Measurements from ENCODE around the gene OR5C1. TPM values are rescaled to one million over a fixed set of nuclear protein-coding genes. Genes with fewer than 3 reads are reported as not detected.

OR5C1 gene
- total and polyA plus RNA-seq, 2 of the 13 experiments (the other 11 are each of a cell fraction or from before 2014, with no cell fraction given) = not detected

DNA sequence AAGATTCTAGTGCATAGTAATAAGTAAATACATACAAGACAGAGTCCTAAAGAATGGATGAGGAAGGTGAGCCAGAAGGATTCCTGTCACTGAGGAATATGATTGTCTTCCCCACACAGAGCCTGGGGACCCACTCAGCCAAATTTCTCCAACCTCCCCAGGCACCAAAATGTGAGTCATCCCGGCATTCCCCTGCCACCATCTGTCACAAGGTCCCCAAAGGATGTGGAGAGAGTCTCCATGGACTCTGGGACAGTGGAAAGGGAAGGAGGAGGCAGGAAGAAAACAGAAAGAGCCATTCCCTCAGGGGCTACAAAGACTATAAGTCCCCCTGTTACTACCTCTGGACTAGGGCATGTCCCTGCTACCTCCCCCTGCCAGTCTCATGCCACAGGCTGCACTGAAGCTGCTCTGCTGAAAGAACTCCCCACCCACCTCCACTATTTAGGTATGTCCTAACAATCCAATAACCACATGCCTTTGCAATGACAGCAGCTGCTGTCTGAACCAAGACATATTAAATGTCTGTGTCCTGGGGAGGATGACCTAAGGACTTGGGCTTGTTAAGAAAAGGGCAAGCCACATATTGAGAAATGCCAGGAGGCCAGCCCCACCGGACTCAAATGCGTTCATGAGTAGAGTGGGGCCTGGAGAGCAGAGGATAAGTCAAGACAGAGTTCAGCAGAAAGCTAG, 10.7 kb upstream of the OR5C1 start:
- no peak overlapping the region for H3K4me2 ChIP-seq (ENCODE audit: low read depth, low read length)
- H3K27ac ChIP-seq (ENCODE audit: extremely low read length, insufficient read depth, low read length) = no peak overlapping the region
- H3K4me1 ChIP-seq (ENCODE audit: insufficient read depth, low read length) = no peaks in the 10 kb centered on the region
- POLR2A ChIA-PET = no interaction called here
- ATAC-seq (no peak), FAIRE-seq (no peak), DNase-seq (ENCODE audit: low spot score) (no peak)
- no peaks in the 10 kb centered on the region for H4K20me1 ChIP-seq (ENCODE audit: insufficient read depth, low read length)
- CTCF ChIA-PET (ENCODE audit: low intra/inter-chr PET ratio, low total read pairs) = no interaction called here
- intact Hi-C loops (cut with micrococcal nuclease; ENCODE audit: unreplicated experiment) = no loop called here
- H3K4me3 ChIP-seq (replicated peaks in 1 of 3; ENCODE audit: insufficient read depth in 1 of 3, low read depth in 2 of 3, low read length in 3 of 3) = no peak overlapping the region
- H3K27me3 ChIP-seq (ENCODE audit: control insufficient read depth in 1 of 2, insufficient read depth in 2 of 2, low read length in 2 of 2) = peaks cover 0 to 7% of the 10 kb centered on the region in 2 experiments; a peak in 2 of 5 replicates
- no peak overlapping the region for H3K9ac ChIP-seq (ENCODE audit: insufficient read depth, low read depth, low read length)
- no peak overlapping the region for H2AFZ ChIP-seq (ENCODE audit: low read length)
- no TSS peak for BruUV-seq (replicated peaks)
- H3K9me3 ChIP-seq (ENCODE audit: low read length) = no peaks in the 10 kb centered on the region
- H3K79me2 ChIP-seq (ENCODE audit: insufficient read depth, low read length) = no peaks in the 10 kb centered on the region
- WGBS (ENCODE audit: low lambda C conversion rate) = 6% methylated on average over 3 of the region's 3 CpGs
- TF ChIP-seq JUN (CRISPR knock-in tag; IDR thresholded peaks at IDR 0.05) (no peak), ZNF776 (CRISPR knock-in tag; IDR thresholded peaks at IDR 0.05) (no peak), PAXIP1 (CRISPR knock-in tag; conservative IDR thresholded peaks at IDR 0.05) (no peak), CEBPB (IDR thresholded peaks at IDR 0.05; ENCODE audit: borderline replicate concordance, low read depth, low read length) (no peak), ZNF235 (CRISPR knock-in tag; IDR thresholded peaks at IDR 0.05; ENCODE audit: borderline replicate concordance) (no peak), MAFK (conservative IDR thresholded peaks at IDR 0.05 in 1 of 2, IDR thresholded peaks at IDR 0.05 in 1 of 2; ENCODE audit: low read length in 2 of 2) (no peak), KAT7 (CRISPR knock-in tag; IDR thresholded peaks at IDR 0.05; ENCODE audit: borderline replicate concordance) (no peak), ZKSCAN1 (IDR thresholded peaks at IDR 0.05; ENCODE audit: low read length) (no peak), NFIB (CRISPR knock-in tag; IDR thresholded peaks at IDR 0.05; ENCODE audit: borderline replicate concordance) (no peak)
- in situ Hi-C loops (cut with HindIII; ENCODE audit: extremely low pct_ligation_motif_present, low pct_unique_long_range_greater_than_20kb) = no loop called here
- no peaks in the 10 kb centered on the region for H3K36me3 ChIP-seq (replicated peaks in 1 of 2; ENCODE audit: control insufficient read depth in 1 of 2, insufficient read depth in 2 of 2, low read length in 2 of 2)
